Esophagus muscularis mucosa (tissue), 3 donors: Measurements from ENCODE around the gene PUM2.

Experiments
- CTCF ChIP-seq, 3 experiments: fragments of 200-600 bp in 2 of 3; fragments of 450-650 bp in 1 of 3; sonication (generic) in 2 of 3; IDR thresholded peaks; one replicate each; pipeline ENCODE4 v1.5.1; 2017 to 2019; ENCODE audit warnings: antibody characterized with exemption in 3 of 3, mild to moderate bottlenecking in 2 of 3, moderate library complexity in 1 of 3
- POLR2A ChIP-seq: fragments of 450-650 bp; IDR thresholded peaks from one replicate; pipeline ENCODE4 v1.6.1; 2017; ENCODE audit warnings: antibody characterized with exemption, moderate library complexity, mild to moderate bottlenecking, low read depth

GRCh38 chr2:20355131-20355530 is 4.5 kb upstream of the PUM2 start:
- no peak for TF ChIP-seq POLR2A
- TF ChIP-seq CTCF (IDR thresholded peaks at IDR 0.05) = no peak
